ENCODE data around the gene HERC4.

Gene HERC4

GRCh38 chr10:67969875-67970274 lies 105.2 kb downstream of the HERC4 start:
- TF ChIP-seq POLR2AphosphoS5 (IDR thresholded peaks at IDR 0.05; ENCODE audit: low read depth, low read length) (no peak), SIN3A (IDR thresholded peaks at IDR 0.05; ENCODE audit: borderline replicate concordance, insufficient read depth, low read length) (no peak), REST (IDR thresholded peaks at IDR 0.05; ENCODE audit: insufficient read depth in 1 of 2, low read depth in 2 of 2, low read length in 2 of 2) (no peak), TAF1 (IDR thresholded peaks at IDR 0.05; ENCODE audit: borderline replicate concordance, insufficient read depth, low read length) (no peak), FOXP2 (optimal IDR thresholded peaks at IDR 0.05; ENCODE audit: borderline replicate concordance, extremely low read depth, extremely low read length, insufficient read depth) (no peak)

- no peak for TF ChIP-seq REST (IDR thresholded peaks at IDR 0.05; ENCODE audit: insufficient read depth in 1 of 2, low read depth in 2 of 2, low read length in 2 of 2)
- TF ChIP-seq POLR2AphosphoS5 (IDR thresholded peaks at IDR 0.05; ENCODE audit: low read depth, low read length), result no peak
- no peak for TF ChIP-seq TAF1 (IDR thresholded peaks at IDR 0.05; ENCODE audit: borderline replicate concordance, insufficient read depth, low read length)
- no peak for TF ChIP-seq FOXP2 (optimal IDR thresholded peaks at IDR 0.05; ENCODE audit: borderline replicate concordance, extremely low read depth, extremely low read length, insufficient read depth)
- no peak for TF ChIP-seq SIN3A (IDR thresholded peaks at IDR 0.05; ENCODE audit: borderline replicate concordance, insufficient read depth, low read length)
Measured at GRCh38 chr10:67965456-67965855, 109.6 kb downstream of the HERC4 start.

- no peak for TF ChIP-seq FOXP2 (optimal IDR thresholded peaks at IDR 0.05; ENCODE audit: borderline replicate concordance, extremely low read depth, extremely low read length, insufficient read depth)
- no peak for TF ChIP-seq TAF1 (IDR thresholded peaks at IDR 0.05; ENCODE audit: borderline replicate concordance, insufficient read depth, low read length)
- no peak for TF ChIP-seq POLR2AphosphoS5 (IDR thresholded peaks at IDR 0.05; ENCODE audit: low read depth, low read length)
- no peak for TF ChIP-seq SIN3A (IDR thresholded peaks at IDR 0.05; ENCODE audit: borderline replicate concordance, insufficient read depth, low read length)
- TF ChIP-seq REST (IDR thresholded peaks at IDR 0.05; ENCODE audit: insufficient read depth in 1 of 2, low read depth in 2 of 2, low read length in 2 of 2), result no peak
Measured at GRCh38 chr10:67959839-67960476, 115.1 kb downstream of the HERC4 start.

GRCh38 chr10:67955614-67956013 lies 119.5 kb downstream of the HERC4 start:
- TF ChIP-seq POLR2AphosphoS5 (IDR thresholded peaks at IDR 0.05; ENCODE audit: low read depth, low read length), result no peak
- no peak for TF ChIP-seq TAF1 (IDR thresholded peaks at IDR 0.05; ENCODE audit: borderline replicate concordance, insufficient read depth, low read length)

- TF ChIP-seq SIN3A (IDR thresholded peaks at IDR 0.05; ENCODE audit: borderline replicate concordance, insufficient read depth, low read length), result no peak
- no peak for TF ChIP-seq TAF1 (IDR thresholded peaks at IDR 0.05; ENCODE audit: borderline replicate concordance, insufficient read depth, low read length)
- no peak for TF ChIP-seq REST (IDR thresholded peaks at IDR 0.05; ENCODE audit: insufficient read depth in 1 of 2, low read depth in 2 of 2, low read length in 2 of 2)
Measured at GRCh38 chr10:67943917-67944316, 131.2 kb downstream of the HERC4 start.
